GM21619 (cell line): ENCODE measurements around the gene CDH12.
"Not testable (repeated sequence)": the region's sequence is repeated elsewhere in the genome, so short reads cannot be mapped to it uniquely, and the experiment has no call there.

ENCODE experiments used
- ATAC-seq: cut with Tn5 transposase; IDR thresholded peaks from one replicate; pipeline ENCODE4 v1.9.1; 2021; ENCODE audit not compliant: unreplicated experiment

Gene CDH12

DNA sequence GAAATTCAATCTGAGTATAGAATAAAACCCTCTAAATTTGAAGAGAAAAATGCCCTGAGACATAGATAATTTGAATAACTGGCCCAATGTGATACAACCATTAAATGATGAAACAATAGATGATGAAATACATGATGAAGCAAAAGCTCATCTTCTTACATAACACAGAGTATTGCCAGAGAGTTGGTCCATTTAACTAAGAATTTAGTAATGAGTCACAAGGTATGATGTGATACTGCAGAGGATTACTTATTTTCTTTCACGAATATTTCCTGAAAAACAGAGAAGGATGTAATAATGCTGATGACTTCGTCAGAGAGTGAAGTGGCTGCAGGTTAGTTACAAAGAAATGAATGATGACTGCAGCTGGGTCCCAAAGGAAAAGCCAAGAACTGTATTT lies 379.3 kb downstream of the CDH12 start:
- no peak for ATAC-seq

DNA sequence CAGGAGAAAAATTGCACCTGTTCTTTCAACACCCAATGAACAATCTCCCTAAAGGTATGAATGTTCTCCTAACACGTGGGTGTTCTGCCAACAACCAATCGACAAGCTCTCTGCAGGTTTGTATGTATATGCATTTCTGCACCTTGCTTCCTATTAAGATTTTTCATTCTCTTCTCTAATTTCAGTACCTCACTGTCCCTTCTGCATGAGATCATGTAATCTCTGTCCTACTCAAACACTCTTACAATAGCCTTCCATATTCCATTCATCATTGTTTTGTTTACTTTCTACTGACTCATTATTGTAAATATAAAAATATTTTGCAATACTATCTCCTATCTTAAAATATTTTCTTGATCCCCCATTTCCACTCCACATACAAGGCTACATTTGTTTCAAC lies 382.0 kb downstream of the CDH12 start:
- ATAC-seq: no peak

DNA sequence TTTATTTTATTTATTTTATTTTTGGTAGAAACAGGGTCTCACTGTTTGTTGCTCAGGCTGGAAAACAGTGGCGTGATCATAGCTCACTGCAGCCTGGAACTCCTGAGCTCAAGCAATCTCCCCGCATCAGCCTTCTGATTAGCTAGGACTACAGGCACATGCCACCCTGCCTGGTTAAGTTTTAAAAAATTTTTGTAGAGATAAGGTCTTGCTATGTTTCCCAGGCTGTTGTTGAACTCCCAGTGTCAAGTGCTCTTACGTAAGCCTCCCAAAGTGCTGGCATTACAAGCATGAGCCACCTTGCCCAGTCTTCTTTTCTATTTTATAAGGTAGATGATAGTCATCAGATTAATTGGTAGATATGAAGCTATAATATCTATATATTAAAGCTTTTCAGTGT lies 382.7 kb downstream of the CDH12 start:
- no peak for ATAC-seq

DNA sequence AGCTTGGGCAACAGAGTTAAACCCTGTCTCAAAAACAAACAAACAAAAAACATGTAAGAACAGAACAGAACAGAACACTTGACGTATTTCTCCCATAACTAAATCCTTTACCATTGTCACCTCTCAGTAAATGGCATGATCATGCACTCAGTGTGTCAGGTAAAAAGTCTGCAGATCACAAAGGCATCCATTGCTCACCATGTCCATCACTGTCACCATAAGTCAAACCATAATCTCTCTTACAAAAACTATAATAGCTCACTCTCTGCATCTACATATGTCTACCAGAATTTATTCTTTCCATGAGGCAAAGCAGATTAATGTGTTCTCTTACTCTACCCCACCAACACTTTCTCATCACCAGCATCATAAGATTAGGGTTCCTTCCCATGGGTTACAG lies 387.5 kb downstream of the CDH12 start:
- no peak for ATAC-seq

DNA sequence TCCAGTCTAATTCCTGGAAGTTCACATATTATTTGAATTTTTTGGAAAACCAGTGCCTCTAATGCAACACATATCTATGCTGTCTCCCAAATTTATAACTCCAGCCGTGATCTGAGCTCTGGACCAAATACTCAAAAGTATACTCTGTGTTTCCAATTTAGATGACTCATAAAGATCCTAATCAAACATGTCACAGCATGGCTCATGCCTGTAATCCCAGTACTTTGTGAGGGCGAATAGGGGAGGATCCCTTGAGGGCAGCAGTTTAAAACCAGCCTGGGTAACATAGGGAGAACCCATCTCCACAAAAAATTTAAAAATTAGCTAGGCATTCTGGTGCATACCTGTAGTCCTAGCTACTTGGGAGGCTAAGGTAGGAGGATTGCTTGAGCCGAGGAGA lies 388.0 kb downstream of the CDH12 start:
- ATAC-seq: no peak

DNA sequence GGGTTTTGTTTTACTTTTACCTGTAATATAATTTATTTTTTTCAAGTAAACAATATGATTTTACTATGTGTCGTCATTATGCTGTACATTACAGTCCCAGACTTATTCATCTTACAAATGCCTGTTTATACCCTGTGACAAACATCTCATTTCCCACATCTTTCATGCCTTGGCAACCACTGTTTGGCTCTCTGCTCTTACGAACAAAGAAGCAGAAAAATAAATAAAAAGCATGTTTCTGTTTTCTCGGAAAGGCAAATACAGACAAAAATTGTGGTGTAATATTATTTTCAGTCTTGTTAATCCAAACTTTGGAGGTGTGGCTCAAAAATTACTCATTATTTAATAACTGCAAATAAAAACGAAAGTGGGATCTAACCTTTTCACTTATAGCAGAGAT lies 393.0 kb downstream of the CDH12 start:
- ATAC-seq: no peak

DNA sequence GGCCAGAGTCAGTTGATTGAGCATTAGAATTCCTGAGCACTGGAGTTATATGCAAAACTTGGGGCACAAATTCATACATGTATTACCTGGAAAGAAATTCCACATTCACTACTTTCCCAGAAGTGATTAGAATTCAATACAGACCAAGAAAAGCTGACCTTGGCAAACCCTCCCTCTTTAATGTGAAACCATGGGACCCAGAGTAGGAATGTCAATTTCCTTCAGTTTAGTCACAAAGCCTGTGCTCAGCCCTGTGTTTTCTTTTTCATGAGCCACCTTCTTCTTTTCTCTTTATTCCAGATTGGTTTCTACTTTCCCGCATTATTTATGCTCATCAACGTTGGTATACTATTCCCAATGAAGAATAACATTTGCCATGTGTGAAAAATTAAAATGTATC lies 420.2 kb downstream of the CDH12 start:
- ATAC-seq: no peak

DNA sequence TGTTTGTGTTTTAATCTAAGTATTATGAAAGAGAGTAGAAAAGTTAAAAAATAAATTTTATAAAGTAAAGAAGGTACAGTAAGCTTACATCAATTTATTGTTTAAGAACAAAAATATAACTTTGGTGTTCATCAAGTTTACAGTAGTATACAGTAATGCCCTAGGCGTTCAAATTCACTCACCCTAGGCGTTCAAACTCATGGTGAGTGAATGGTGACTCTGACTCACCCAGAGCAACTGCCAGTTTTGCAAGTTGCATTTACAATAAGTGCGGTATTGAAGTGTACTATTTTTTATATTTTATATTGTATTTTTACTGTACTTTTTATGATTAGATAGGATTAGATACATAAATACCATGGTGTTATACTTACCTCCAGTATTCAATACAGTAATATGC lies 421.3 kb downstream of the CDH12 start:
- ATAC-seq: no peak

DNA sequence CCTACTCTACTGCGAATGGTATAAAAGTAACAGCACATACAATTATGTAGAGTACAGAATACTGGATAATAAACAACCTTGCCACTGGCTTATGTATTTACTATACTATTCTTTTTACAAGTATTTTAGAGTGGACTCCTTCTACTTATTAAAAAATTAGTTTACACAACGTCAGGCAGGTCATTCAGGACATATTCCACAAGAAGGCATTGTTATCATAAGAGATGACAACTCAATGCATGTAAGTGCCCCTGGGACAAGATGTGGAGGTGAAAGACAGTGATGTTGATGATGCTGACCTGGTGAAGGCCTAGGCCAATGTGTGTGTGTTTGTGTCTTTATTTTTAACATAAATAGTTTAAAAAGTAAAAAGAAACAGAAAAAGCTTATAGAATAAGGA lies 421.7 kb downstream of the CDH12 start:
- no peak for ATAC-seq

DNA sequence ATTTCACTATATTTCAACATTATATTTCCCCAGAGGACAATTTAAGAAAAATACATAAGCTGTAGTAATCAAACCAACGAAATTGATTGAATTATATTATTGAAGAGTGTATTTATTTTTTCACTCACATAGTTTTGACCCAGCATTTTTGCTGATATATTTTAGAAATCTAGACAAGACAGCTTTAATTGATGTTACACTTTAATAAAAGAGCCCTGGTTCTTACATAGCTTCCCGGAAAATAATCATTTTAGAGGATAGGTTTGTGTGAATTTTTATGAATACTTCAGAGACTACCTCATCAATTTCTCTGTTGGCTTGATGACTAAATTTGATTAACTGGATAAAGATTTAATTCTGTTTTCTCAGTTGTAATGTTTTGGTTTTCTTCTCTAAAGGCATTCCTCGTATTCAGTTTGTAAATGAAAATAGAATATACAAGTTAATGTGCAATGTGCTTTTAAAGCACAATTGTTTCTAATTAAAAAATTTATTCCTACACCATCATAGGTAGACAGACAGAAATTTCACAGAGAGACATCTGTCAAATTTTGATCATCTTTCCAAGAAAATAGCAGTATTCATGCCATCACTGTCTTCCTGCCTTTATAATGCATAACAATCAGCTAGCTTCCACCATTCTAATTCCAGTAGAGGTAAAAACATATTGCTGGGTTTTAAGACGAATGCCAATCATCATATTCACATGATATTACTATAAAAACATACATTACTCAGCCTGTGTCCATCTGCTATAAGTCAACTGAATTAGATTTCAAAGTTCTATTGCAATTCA lies 441.4 kb downstream of the CDH12 start:
- no peak for ATAC-seq

DNA sequence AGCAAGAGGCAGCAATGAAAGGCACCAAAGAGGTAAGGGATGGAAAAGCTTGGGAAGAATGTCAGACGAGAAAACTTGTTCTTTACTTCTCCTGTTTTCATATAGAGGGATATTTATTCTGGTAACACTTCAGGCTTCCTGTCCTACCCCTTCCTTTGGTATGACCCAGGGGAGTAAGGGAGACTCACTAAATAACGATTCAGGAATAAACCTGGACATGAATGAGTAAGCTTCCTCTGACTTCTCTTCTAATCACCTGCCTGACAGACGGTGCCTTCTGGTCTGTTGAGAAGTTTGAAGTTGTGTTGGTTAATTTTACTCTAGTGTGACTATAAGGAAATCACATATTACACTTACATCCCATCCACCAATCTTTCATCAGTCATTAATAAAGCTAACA lies 461.2 kb downstream of the CDH12 start:
- ATAC-seq: no peak

DNA sequence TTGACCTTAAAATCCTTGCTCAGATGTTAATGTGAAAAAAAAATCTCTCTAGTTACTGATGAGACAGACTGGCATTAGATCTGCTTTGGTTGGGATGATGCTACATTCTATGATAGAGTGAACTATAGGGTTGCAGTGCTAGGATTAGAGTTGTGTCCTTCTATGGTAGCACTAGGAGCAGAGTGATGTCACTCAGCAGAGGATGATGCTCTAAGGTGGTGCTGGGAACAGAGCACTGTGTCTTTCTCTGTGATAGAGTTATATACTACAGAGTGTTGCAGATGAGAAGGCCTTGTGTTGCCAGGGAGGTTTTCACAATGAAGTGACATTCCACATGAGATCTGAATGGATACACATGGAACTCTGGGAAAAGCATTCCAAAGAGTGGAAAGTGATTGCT lies 462.3 kb downstream of the CDH12 start:
- no peak for ATAC-seq

DNA sequence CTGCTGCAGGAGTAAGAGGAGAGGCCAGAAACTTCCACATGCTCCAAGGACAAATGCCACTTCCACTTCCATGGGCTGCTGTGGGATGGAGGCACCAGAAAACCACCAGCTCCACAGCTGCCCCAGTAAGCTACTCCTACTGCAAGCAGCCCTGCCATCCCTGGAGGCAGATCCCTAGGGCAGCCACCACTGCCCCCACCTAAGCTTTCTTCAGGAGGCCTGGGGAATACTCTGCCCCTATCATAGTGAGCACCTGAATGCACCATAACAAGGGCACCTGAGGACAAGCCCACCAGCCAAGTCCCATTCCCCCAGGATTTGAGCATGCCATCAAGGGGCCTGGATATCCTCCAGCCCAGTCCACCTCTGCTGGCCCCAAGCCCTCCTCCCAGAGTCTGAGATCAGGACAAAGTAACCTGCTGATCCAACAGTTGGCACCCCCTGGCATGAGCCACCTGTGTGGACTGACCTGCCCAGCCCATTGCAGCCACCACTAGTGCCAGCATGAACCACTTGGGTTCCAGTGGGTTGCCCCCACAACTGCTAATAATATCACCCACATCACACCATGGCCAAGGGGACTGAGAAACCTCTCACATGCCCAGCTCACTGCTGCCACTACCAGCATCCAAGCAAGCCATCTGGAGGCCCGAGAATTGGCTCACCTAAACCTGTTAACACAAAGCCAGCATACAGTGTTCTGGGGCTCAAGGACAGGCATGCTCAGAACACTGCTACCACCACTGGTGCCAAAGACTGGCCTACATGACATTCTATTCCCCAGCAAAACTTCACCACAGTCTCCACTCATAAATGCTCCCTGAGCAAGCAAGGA lies 480.1 kb downstream of the CDH12 start:
- no peak for ATAC-seq

DNA sequence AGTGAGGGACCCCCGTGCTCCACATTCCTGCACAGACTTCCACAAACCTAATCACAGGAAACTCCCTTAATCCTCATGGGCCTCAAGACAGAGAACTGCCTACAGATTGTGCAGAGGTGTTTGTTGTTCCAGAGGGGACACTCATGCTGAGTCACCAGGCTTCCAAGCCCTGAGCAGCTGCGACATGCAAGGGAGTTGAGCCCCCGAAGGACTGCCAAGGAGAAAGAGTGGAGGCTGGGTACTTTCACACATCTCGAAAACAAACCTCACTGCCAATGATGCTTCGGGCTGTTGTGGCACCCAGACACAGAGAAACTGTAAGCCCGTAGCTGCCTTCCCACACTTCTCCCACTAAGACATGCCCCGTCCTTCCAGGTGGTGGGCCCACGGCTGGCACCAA lies 480.8 kb downstream of the CDH12 start:
- ATAC-seq: no peak

DNA sequence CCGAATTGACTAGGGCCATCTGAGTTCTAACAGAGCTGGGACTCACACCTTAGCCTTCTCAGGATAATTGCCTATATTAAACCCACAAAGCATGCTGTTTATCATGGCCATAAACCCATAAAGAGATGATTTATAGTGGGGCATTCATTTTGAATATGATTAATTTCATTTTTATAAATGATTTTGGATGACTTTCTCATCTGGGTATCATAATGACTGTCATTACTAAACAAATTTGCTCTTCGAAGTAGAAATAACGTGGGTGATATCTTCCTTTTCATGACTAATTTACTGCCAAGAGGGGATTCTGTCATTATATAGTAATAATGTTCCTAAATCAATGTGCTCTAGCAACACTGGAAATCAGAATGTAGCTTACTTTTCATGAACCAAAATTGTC lies 498.2 kb downstream of the CDH12 start:
- no peak for ATAC-seq

DNA sequence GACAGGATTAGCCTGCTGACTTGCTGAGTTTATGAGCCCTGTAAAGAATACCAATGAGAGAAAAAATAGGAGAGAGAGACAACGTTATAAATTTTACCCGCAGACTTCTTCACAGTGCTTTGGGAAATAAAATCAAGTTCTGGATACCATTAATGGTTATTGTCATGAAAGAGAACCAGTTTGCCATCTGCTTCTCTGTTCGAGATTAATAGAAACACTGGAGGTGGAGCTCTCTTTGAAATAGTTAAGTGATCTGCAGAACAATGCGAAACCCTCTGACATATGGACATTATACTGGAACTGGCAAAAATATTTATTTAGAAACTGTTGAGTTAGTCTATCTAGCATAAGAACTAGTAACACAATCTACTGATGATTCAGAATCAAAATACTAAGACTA lies 500.7 kb downstream of the CDH12 start:
- ATAC-seq: no peak

DNA sequence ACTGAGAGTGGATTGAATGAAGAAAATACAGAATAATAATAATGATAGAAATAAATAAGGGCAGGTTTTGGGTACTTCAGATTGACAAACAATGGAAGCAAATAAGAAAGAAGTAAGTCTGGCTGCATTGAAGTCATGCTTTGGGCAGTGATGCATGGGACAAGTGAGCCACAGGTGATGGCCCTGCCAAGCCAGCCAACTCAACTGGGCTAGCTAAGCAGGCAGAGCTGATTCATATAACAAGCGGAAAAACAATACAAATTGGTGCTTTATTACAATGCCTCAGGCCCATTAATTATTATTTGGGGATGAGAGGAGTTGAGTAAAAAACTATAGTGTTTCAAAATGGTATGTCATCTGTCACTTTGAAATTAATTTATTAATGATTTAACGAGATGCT lies 502.0 kb downstream of the CDH12 start:
- no peak for ATAC-seq

DNA sequence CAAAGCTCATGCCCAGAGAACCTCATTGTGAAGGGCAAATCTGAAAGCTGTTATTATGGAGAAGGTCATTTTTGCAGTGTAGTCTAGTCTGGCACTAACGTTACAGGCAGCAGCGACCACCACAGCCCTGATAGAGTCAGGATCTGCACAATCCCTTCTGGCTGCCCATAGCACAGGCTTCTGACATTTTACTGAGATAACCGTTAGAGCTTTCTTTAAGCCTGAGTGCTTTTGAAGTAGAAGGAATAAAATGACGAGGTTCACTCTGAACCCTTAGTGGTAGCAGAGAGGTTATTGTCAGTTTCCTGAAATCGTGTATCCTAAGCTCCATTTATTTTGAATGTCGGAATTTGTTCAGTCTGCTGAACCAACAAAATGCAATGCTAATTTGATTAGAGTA lies 505.1 kb downstream of the CDH12 start:
- no peak for ATAC-seq

DNA sequence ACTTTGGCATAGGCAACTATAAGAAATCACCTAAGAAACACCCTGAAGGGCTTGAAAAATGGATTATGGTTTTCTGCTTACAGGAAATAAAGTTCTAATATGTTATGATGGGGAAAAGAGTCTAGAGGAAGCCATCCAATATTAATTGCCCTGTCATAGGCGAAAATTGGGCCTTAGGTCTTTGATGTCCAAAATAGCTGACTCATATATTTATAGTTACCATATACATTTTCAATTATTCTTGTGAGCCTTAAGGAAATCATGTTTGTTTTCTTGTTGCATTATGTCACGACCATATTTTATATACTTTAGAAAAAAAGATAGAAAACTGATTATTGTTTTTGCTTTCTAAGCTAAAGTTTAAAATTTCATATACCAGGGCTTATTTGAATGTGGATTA lies 509.1 kb downstream of the CDH12 start:
- ATAC-seq: no peak

DNA sequence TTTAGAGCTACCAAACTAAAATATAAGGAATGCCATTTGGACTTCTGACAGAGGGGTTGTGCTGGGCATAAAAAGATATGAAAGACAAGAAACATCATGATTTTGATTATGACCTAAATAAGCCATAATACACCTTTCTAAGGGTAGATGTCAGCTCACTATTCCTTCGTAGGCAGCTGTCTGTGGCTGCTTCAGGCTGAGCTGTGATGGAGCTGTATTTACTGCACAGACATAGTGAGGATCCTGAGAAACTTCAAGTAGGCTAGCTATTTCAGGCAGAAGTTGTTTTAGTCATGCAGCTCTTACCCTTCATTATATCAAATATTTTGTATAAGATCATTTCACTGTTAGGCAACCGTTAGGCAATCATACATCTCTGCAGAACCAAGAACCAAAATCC lies 511.7 kb downstream of the CDH12 start:
- ATAC-seq: no peak

DNA sequence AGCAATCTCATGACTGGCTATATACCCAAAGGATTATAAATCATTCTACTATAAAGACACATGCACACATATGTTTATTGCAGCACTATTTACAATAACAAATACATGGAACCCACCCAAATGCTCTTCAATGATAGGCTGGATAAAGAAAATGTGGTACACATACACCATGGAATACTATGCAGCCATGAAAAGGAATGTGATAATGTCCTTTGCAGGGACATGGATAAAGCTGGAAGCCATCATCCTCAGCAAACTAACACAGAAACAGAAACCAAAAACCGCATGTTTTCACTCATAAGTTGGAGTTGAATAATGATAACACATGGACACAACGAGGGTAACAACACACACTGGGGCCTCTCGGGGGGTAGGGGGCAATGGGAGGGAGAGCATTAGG lies 520.2 kb downstream of the CDH12 start:
- ATAC-seq: not testable (repeated sequence)

DNA sequence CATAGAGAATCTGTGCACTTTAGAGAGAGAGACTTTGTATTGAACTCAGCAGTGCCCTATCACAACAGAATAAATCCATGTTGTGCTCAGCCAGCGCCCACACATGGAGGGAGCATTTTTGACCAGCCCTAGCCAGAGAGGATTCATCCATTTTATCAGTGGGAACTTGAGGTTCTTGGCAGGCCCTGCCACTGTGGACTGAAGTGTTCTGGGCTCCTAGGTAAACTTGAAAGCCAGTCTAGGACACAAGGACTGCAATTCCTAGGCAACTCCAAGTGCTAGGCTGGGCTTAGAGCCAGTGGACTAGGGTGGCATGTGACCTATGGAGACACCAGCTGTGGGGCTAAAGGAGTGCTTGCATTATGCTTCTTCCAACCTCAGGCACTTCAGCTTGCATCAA lies 523.5 kb downstream of the CDH12 start:
- ATAC-seq: no peak

DNA sequence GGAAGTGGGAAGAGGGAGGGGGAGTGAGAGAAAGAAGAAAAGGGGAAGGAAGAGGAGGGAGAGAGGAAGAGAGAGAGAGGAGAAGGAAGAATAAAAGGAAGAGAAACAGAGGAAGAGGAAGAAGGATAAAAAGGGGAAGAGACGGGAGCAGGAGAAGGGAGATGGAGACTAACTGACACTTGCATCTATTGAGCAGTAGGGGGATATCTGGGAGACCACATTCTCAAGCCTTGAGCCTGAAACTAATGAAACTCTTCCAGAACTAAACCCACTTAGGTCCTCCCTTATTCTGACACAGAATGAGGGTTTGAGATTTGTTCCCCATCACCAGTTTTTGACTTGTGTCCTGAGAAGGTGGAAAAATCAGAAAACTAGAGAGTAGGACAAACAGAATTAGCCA lies 533.3 kb downstream of the CDH12 start:
- no peak for ATAC-seq
